Caco-2 (cell line): Measurements from ENCODE around the gene TMEM259. TPM values are rescaled to one million over a fixed set of nuclear protein-coding genes. Genes with fewer than 3 reads are reported as not detected.

Experiments used
- BruUV-seq: library from RNA; stranded (reverse); fragments of 400-500 nt; replicated peaks from 2 replicates; lab custom pipeline; 2021; lab: Mats Ljungman, UMichigan
- CTCF ChIA-PET: fragments of 300-600 bp; sonication (Branson Sonifier 250); formaldehyde crosslinking; loops from one replicate; lab custom pipeline; 2022; ENCODE audit warnings: antibody characterized with exemption; lab: Charles Lee
- POLR2A ChIA-PET: fragments of 300-600 bp; sonication (Branson Sonifier 250); formaldehyde crosslinking; loops from one replicate; lab custom pipeline; 2022; ENCODE audit warnings: antibody characterized with exemption; lab: Charles Lee
- DNase-seq, 2 experiments: peaks; one replicate each; pipeline versions ENCODE4 v3.0.0 to v3.0.0-alpha.2; 2020 to 2022
- H3K27me3 ChIP-seq: replicated peaks from 2 replicates; pipeline ENCODE4 v1.6.0; 2011; ENCODE audit warnings: low read length; ENCODE audit not compliant: control insufficient read depth, insufficient read depth
- H3K36me3 ChIP-seq: 2 replicates; pipeline ENCODE4 v1.5.1; 2011; ENCODE audit warnings: low read length; ENCODE audit not compliant: control insufficient read depth, insufficient read depth
- H3K4me1 ChIP-seq: fragments of 250-450 bp; sonication (Bioruptor Pico); 2 replicates; pipeline ENCODE4 v1.5.1; 2020; ENCODE audit warnings: mild to moderate bottlenecking
- H3K4me3 ChIP-seq: 2 replicates; pipeline ENCODE4 v1.5.1; 2011; ENCODE audit warnings: low read depth, mild to moderate bottlenecking, control low read depth, low read length
- H3K9me3 ChIP-seq: fragments of 250-450 bp; sonication (Bioruptor Pico); 2 replicates; pipeline ENCODE4 v1.5.1; 2020; ENCODE audit warnings: mild to moderate bottlenecking, moderate library complexity
- H3K27ac Mint-ChIP-seq: one replicate; pipeline ENCODE4 v1.8.0; 2022; ENCODE audit warnings: mixed read lengths; ENCODE audit not compliant: unreplicated experiment
- H3K27me3 Mint-ChIP-seq: one replicate; pipeline ENCODE4 v1.8.0; 2022; ENCODE audit warnings: mixed read lengths; ENCODE audit not compliant: insufficient read depth, unreplicated experiment
- H3K36me3 Mint-ChIP-seq: one replicate; pipeline ENCODE4 v1.8.0; 2022; ENCODE audit warnings: mild to moderate bottlenecking, mixed read lengths; ENCODE audit not compliant: insufficient read depth, unreplicated experiment
- H3K4me1 Mint-ChIP-seq: one replicate; pipeline ENCODE4 v1.8.0; 2022; ENCODE audit warnings: low read depth, mixed read lengths; ENCODE audit not compliant: unreplicated experiment
- H3K4me3 Mint-ChIP-seq: one replicate; pipeline ENCODE4 v1.8.0; 2022; ENCODE audit warnings: mild to moderate bottlenecking, moderate library complexity, mixed read lengths; ENCODE audit not compliant: unreplicated experiment
- H3K9me3 Mint-ChIP-seq: one replicate; pipeline ENCODE4 v1.8.0; 2022; ENCODE audit warnings: mixed read lengths; ENCODE audit not compliant: unreplicated experiment
- CTCF ChIP-seq, 2 experiments: fragments of 200-600 bp in 1 of 2; IDR thresholded peaks; 1 replicate in 1 of 2; 2 replicates in 1 of 2; pipeline versions ENCODE4 v1.5.1 to v1.8.0; 2011 to 2022; ENCODE audit warnings: antibody characterized with exemption in 1 of 2, control low read depth in 1 of 2, inconsistent platforms in 1 of 2, low read depth in 1 of 2, low read length in 1 of 2, mild to moderate bottlenecking in 1 of 2, moderate library complexity in 1 of 2; ENCODE audit not compliant: insufficient read depth in 1 of 2, severe bottlenecking in 1 of 2, unreplicated experiment in 1 of 2
- intact Hi-C: fragments of 100-400 bp; cut with micrococcal nuclease; formaldehyde crosslinking; loops from one replicate; pipeline ENCODE4 v1.10.0; 2022; ENCODE audit not compliant: unreplicated experiment
- total RNA-seq: library from RNA; stranded (reverse); gene quantifications from 2 replicates; pipeline ENCODE4 v1.2.3, GENCODE V29; 2022

TMEM259 gene
- total RNA-seq, 1 experiment from 2014 or later = 148 TPM

DNA sequence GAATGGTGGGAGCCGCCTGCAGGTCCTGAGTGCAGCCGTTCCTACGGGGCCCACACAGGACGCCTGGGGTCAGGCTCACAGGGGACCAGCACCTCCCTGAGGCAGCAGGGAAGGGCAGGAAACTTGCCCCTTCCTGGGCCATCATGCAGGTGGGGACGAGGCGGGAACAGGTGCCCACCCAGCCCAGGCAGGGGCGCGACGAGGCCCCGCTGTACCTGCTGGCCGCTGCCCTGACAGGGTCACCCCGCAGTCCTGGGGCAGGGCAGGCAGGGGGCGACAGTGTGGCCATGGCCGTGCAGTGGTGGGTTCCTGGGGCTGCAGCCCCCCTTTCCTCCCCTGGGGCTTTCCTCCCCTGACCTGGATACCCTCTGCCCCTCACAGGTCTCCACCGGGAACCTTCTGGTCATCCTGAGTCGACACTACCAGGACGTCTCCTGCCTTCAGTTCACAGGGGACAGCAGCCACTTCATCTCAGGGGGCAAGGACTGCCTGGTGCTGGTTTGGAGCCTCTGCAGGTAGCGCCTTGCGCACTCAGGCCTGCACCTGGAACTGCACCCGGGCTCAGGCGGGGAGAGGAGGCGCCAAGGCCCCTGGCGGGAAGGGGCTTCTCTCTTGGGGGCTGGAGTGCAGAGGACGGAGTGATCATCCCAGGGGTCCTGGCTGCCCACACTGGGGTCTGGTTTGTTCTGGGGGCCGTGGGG, 31.4 kb downstream of the TMEM259 start:
- Mint-ChIP-seq H3K4me1 (no peaks in the 10 kb centered on the region), H3K9me3 (no peaks in the 10 kb centered on the region), H3K4me3 (no peak overlapping the region), H3K27me3 (no peaks in the 10 kb centered on the region), H3K36me3 (peaks cover 70% of the 10 kb centered on the region), H3K27ac (no peak overlapping the region)
- no peak overlapping the region for H3K4me3 ChIP-seq
- intact Hi-C loops = no loop called here
- H3K36me3 ChIP-seq = peaks cover 3% of the 10 kb centered on the region
- ChIA-PET POLR2A (no interaction called here), CTCF (no interaction called here)
- TF ChIP-seq CTCF (IDR thresholded peaks at IDR 0.05; ENCODE audit: insufficient read depth in 1 of 2, low read depth in 1 of 2, low read length in 1 of 2, severe bottlenecking in 1 of 2, unreplicated experiment in 1 of 2) = peak in 1 of 2 experiments; percentile 16
- H3K4me1 ChIP-seq = peaks cover 27% of the 10 kb centered on the region
- H3K27me3 ChIP-seq = no peaks in the 10 kb centered on the region
- H3K9me3 ChIP-seq = no peaks in the 10 kb centered on the region
- BruUV-seq = no TSS peak
- DNase-seq = no peak

DNA sequence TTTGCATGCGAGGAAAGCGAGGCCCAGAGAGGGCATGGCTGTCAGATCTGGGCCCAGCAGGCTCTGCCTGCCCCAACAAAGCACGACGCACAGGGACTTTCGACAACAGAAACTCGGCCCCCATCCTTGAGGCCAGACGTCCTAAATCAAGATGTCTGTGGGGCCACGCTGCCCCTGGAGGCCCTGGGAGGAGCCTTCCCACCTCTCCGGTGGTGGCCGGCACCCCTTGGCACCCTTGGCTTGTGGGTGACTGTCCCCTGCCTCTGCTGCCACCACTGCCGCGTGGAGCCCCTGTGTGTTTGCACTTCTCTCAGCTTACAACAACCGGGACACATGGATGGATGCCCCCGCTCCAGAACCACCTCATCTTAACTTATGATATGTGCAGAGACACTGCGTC, 32.4 kb downstream of the TMEM259 start:
- Histone ChIP-seq H3K27me3 (no peaks in the 10 kb centered on the region), H3K4me3 (no peak overlapping the region), H3K36me3 (peaks cover 3% of the 10 kb centered on the region), H3K4me1 (peaks cover 21% of the 10 kb centered on the region), H3K9me3 (no peaks in the 10 kb centered on the region)
- H3K27me3 Mint-ChIP-seq = no peaks in the 10 kb centered on the region
- H3K4me3 Mint-ChIP-seq = no peak overlapping the region
- H3K9me3 Mint-ChIP-seq = no peaks in the 10 kb centered on the region
- intact Hi-C loops = no loop called here
- H3K36me3 Mint-ChIP-seq = peaks cover 70% of the 10 kb centered on the region
- no TSS peak for BruUV-seq
- CTCF ChIA-PET = no interaction called here
- DNase-seq = no peak
- POLR2A ChIA-PET = no interaction called here
- H3K4me1 Mint-ChIP-seq = no peaks in the 10 kb centered on the region
- H3K27ac Mint-ChIP-seq = no peak overlapping the region
- no peak for TF ChIP-seq CTCF (IDR thresholded peaks at IDR 0.05; ENCODE audit: insufficient read depth in 1 of 2, low read depth in 1 of 2, low read length in 1 of 2, severe bottlenecking in 1 of 2, unreplicated experiment in 1 of 2)

DNA sequence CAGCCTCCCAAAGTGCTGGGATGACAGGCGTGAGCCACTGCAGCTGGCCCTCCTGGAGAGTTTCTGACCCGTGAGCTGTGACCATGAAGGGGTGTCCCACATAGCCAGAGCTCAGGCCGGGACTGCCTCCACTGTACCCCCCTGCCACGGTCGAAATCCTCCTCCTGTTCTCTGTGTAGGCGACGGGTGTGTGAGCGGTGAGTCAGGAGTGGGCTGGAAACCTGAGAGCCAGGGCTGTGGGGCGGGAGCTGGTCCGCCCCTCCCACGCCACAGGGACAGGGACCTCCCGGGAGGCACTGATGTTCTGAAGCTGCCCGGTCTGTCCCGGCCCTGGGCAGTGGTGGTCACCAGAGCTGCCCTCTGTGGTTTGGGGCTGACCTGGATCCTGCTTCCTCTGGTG, 32.8 kb downstream of the TMEM259 start:
- Histone ChIP-seq H3K27me3 (no peaks in the 10 kb centered on the region), H3K9me3 (no peaks in the 10 kb centered on the region), H3K4me3 (no peak overlapping the region), H3K4me1 (peaks cover 21% of the 10 kb centered on the region), H3K36me3 (peaks cover 3% of the 10 kb centered on the region)
- H3K4me1 Mint-ChIP-seq = no peaks in the 10 kb centered on the region
- peaks cover 67% of the 10 kb centered on the region for H3K36me3 Mint-ChIP-seq
- intact Hi-C loops = no loop called here
- ChIA-PET POLR2A (no interaction called here), CTCF (no interaction called here)
- DNase-seq = no peak
- no TSS peak for BruUV-seq
- no peak overlapping the region for H3K4me3 Mint-ChIP-seq
- no peaks in the 10 kb centered on the region for H3K27me3 Mint-ChIP-seq
- H3K27ac Mint-ChIP-seq = no peak overlapping the region
- no peak for TF ChIP-seq CTCF (IDR thresholded peaks at IDR 0.05; ENCODE audit: insufficient read depth in 1 of 2, low read depth in 1 of 2, low read length in 1 of 2, severe bottlenecking in 1 of 2, unreplicated experiment in 1 of 2)
- no peaks in the 10 kb centered on the region for H3K9me3 Mint-ChIP-seq
